ENCODE results near the gene ACTR1B. TPM values are rescaled to one million over a fixed set of nuclear protein-coding genes. Genes with fewer than 3 reads are reported as not detected.
A peak's percentile ranks its signal among the peaks of the same experiment; 100 is the strongest.
"Not testable (repeated sequence)": the region's sequence is repeated elsewhere in the genome, so short reads cannot be mapped to it uniquely, and the experiment has no call there.

ACTR1B gene
- total RNA-seq, 2 experiments from 2014 or later: 103 to 104 TPM

DNA sequence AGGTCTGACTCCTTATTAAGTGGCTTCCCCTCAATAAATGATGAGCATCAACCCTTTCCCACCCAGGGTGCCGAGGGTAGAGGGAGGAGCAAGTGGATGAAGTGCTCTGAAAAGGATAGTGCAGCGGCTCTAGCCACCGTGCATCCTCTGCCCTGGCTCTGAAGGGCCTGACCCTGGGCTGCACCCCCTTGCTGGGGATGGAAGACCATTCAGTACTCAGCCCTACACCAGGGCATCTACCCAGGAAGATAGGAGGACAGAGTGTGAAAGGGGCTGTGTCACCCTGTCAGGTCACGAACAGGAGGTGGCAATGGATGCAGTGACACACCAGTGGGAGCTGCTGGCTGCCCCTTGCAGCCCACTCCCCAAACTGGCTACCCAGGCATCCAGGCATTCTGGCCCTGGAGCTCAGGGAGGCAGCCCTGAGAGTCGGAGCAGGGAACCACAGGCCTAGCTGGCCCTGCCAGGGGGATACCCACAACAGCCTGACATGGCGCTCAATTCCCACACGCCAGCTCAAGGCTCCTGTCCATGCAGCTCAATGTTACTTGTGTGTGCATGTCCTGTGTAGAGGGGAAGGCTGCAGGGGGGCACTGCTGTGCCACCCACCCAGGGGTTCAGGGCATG, 7.6 kb downstream of the ACTR1B start:
- intact Hi-C loops (cut with micrococcal nuclease): no loop called here
- no peak overlapping the region for H3K4me3 Mint-ChIP-seq
- H3K36me3 Mint-ChIP-seq (ENCODE audit: low read depth): peaks cover 36% of the 10 kb centered on the region
- no peaks in the 10 kb centered on the region for H3K27me3 Mint-ChIP-seq (ENCODE audit: low read depth)
- H3K4me1 Mint-ChIP-seq (ENCODE audit: low read depth): peaks cover 7% of the 10 kb centered on the region
- H3K9me3 Mint-ChIP-seq: no peaks in the 10 kb centered on the region
- H3K27ac Mint-ChIP-seq: no peak overlapping the region
- CTCF ChIA-PET: interaction anchor here (2.1 kb wide), 1 partner anchor 42 kb away, joined by 5 read pairs; no protein-coding TSS in a partner anchor
- no peak for DNase-seq

DNA sequence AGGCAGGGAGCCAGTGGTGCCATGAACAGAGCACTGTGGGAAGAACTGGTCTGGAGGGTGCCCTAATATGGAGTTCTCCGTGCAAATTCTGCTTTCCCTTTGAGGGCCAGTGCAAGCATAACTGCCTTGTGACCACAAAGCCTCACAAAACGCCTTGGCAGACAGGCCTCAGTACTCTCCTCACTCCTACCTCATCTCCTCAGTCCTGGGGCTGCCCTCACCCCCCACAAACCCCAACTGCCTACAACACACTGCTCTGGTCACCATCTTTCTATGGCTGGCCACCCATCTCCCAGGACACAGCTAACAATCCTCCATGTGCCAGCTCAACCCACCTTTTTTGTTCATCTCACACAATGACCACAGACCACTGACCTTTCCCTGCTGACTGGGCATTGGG, 9.1 kb downstream of the ACTR1B start:
- Mint-ChIP-seq H3K27me3 (ENCODE audit: low read depth) (no peaks in the 10 kb centered on the region), H3K4me1 (ENCODE audit: low read depth) (peaks cover under 1% of the 10 kb centered on the region), H3K36me3 (ENCODE audit: low read depth) (peaks cover 34% of the 10 kb centered on the region), H3K9me3 (no peaks in the 10 kb centered on the region), H3K27ac (peak overlapping the region; percentile 4), H3K4me3 (no peak overlapping the region)
- no peak for DNase-seq
- CTCF ChIA-PET: no interaction called here
- intact Hi-C loops (cut with micrococcal nuclease): no loop called here

DNA sequence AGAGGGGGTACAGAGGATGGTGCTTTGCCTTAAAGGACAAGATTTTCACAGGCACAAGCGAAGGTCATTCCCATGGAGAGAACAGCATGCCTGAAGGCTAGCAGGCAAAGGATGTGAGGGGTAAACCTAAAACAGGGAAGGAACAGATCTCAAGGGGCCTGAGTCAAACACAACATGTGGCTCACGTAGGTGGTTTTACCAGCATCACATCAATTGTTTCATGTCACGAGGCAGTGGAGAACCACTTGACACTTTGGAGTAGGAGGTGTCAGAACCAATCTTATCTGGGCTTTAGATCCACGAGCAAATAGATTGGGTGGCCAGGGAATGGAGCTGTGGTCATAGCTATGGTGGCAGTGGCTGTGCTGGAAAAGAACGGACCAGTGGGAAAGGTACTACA, 9.5 kb downstream of the ACTR1B start:
- Mint-ChIP-seq H3K27ac (peak overlapping the region; percentile 4), H3K27me3 (ENCODE audit: low read depth) (no peaks in the 10 kb centered on the region), H3K9me3 (no peaks in the 10 kb centered on the region), H3K4me3 (no peak overlapping the region), H3K4me1 (ENCODE audit: low read depth) (no peaks in the 10 kb centered on the region), H3K36me3 (ENCODE audit: low read depth) (peaks cover 37% of the 10 kb centered on the region)
- no peak for DNase-seq
- CTCF ChIA-PET: interaction anchor here (1.1 kb wide), 1 partner anchor 44 kb away, joined by 3 read pairs; no protein-coding TSS in a partner anchor
- intact Hi-C loops (cut with micrococcal nuclease): no loop called here

DNA sequence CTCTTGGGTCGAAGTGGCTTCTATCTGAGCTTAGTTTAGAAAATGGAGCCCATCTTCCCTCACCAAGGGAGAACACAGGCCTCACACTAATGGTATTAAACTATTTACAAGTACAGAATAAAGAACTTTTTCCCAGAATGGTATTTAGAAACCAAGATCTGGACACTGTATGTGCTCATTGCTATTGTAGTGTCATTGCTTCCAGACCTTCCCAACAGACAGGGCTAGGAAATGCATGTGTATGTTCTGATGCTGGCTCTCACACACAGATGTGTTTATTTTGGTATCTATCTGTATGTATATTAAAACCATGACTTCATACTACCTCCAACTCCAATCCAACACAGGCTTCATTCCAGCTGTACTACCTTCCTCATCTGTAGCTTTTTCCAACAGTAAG, 10.0 kb downstream of the ACTR1B start:
- H3K27me3 Mint-ChIP-seq (ENCODE audit: low read depth): no peaks in the 10 kb centered on the region
- H3K4me1 Mint-ChIP-seq (ENCODE audit: low read depth): no peaks in the 10 kb centered on the region
- peaks cover 39% of the 10 kb centered on the region for H3K36me3 Mint-ChIP-seq (ENCODE audit: low read depth)
- no peak overlapping the region for H3K27ac Mint-ChIP-seq
- no peaks in the 10 kb centered on the region for H3K9me3 Mint-ChIP-seq
- H3K4me3 Mint-ChIP-seq: no peak overlapping the region
- no peak for DNase-seq
- intact Hi-C loops (cut with micrococcal nuclease): no loop called here
- CTCF ChIA-PET: interaction anchor here (0.6 to 1.1 kb wide), 2 partner anchors 40 to 44 kb away, joined by 3 read pairs; no protein-coding TSS in a partner anchor

DNA sequence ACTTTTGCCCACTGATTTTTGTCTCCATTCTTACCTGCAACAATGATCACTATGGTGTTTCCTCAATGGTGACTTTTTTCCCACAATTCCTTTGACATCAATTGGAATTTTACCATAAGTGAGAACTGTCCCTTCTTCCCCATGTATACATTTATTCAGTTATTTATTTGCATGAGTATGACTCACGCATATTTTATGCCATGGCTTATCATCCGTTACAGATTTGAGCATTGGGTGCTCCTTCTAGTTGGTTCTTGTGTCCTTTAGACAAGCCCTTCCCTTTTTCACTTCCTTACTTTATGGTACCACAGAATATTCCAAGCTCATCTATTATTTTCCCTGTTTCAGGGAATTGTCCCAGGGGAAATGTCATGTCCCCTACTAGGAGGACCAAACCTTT, 10.4 kb downstream of the ACTR1B start:
- intact Hi-C loops (cut with micrococcal nuclease): no loop called here
- Mint-ChIP-seq H3K4me1 (ENCODE audit: low read depth) (peaks cover under 1% of the 10 kb centered on the region), H3K27ac (no peak overlapping the region), H3K36me3 (ENCODE audit: low read depth) (peaks cover 42% of the 10 kb centered on the region), H3K27me3 (ENCODE audit: low read depth) (no peaks in the 10 kb centered on the region), H3K4me3 (no peak overlapping the region), H3K9me3 (no peaks in the 10 kb centered on the region)
- CTCF ChIA-PET: interaction anchor here (0.6 to 1.1 kb wide), 2 partner anchors 41 to 44 kb away, joined by 3 read pairs; no protein-coding TSS in a partner anchor
- DNase-seq: no peak

- H3K4me3 Mint-ChIP-seq: no peak overlapping the region
- no peaks in the 10 kb centered on the region for H3K27me3 Mint-ChIP-seq (ENCODE audit: low read depth)
- intact Hi-C loops (cut with micrococcal nuclease): no loop called here
- H3K27ac Mint-ChIP-seq: no peak overlapping the region
- H3K36me3 Mint-ChIP-seq (ENCODE audit: low read depth): peaks cover 44% of the 10 kb centered on the region
- H3K4me1 Mint-ChIP-seq (ENCODE audit: low read depth): peaks cover 15% of the 10 kb centered on the region
- H3K9me3 Mint-ChIP-seq: no peaks in the 10 kb centered on the region
- CTCF ChIA-PET: interaction anchor here (1.2 to 2.3 kb wide), 5 partner anchors 9 to 60 kb away, joined by 3 to 8 read pairs (median 6); no protein-coding TSS in a partner anchor
- DNase-seq: no peak
Observed at GRCh38 chr2:97651114-97651513, 12.7 kb downstream of the ACTR1B start.

- Mint-ChIP-seq H3K4me1 (ENCODE audit: low read depth) (peaks cover 21% of the 10 kb centered on the region), H3K4me3 (peak overlapping the region; percentile 94), H3K9me3 (no peaks in the 10 kb centered on the region)
Observed at GRCh38 chr2:97646977-97647376, 16.9 kb downstream of the ACTR1B start.

DNA sequence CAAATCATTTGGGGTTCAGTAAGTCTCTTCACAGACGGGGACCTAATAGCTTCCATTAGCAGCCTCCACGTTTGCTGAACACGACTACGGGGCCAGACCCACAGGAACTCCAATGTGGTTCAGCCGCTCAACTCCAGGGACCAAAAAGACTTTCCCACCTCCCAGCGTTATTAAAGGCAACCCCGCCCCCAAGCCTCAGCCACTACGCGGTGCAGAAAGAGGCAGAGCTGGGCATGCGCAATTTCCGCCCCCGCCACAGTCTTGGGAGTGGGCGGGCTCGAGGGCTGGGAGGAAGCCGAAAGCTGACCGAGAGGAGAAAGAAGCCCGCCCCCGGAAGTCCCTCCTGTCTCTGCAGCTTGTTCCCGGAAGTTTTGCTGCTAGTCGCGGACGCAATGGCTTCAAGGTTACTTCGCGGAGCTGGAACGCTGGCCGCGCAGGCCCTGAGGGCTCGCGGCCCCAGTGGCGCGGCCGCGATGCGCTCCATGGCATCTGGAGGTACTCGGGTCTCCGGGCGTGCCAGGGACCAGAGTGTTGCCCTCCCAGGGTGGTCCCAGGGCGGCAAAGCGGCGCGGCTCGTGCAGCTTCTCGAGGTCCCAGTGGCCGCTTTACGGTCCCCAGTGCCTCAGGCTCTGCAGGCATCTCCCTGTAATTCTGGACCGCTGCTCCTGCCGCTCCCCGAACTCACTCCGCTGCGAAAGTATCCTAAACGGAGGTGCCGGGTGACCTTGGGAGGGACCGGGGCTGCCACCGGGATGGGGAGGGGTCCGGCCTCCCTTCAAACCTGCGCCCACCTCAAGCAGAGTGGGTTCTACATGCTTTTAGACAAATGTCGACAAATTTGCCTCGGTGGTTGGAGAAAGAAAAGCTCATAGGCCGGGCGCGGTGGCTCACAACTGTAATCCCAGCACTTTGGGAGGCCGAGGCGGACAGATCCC, 17.9 kb downstream of the ACTR1B start, which contains the start of gene COX5B:
Gene COX5B, plus strand, starts transcription at position 368 of the 935 bp plus-strand sequence. Its CDS starts 25 bp downstream, at position 393.
- H3K27me3 Mint-ChIP-seq (ENCODE audit: low read depth): no peaks in the 10 kb centered on the region
- H3K27ac Mint-ChIP-seq: peak within 1 kb of the TSS; percentile 96
- peak; percentile 99 for DNase-seq
- peak within 1 kb of the TSS; percentile 94 for H3K4me3 Mint-ChIP-seq
- H3K9me3 Mint-ChIP-seq: no peaks in the 10 kb centered on the region
- peaks cover 26% of the 10 kb centered on the region for H3K36me3 Mint-ChIP-seq (ENCODE audit: low read depth)
- CTCF ChIA-PET: interaction anchor here (0.8 to 3.2 kb wide), 8 partner anchors 16 to 68 kb away, joined by 3 to 23 read pairs (median 8); partner anchors contain the start of genes ACTR1B and ZAP70
- intact Hi-C loops (cut with micrococcal nuclease): loop anchor here (1.0 to 5.0 kb wide), 4 partner anchors 18 to 67 kb away; partner anchors contain the start of genes ACTR1B and ZAP70
- peaks cover 21% of the 10 kb centered on the region for H3K4me1 Mint-ChIP-seq (ENCODE audit: low read depth)

More at GRCh38 chr2:97646977-97647376, 16.9 kb downstream of the ACTR1B start:
- intact Hi-C loops (cut with micrococcal nuclease): loop anchor here (5.0 kb wide), 1 partner anchor 50 kb away; no protein-coding TSS in a partner anchor
- Mint-ChIP-seq H3K36me3 (ENCODE audit: low read depth) (peaks cover 26% of the 10 kb centered on the region), H3K27ac (peak overlapping the region; percentile 76), H3K27me3 (ENCODE audit: low read depth) (no peaks in the 10 kb centered on the region)
- CTCF ChIA-PET: interaction anchor here (0.6 to 3.2 kb wide), 6 partner anchors 13 to 67 kb away, joined by 3 to 23 read pairs (median 6); partner anchors contain the start of genes ACTR1B and ZAP70
- no peak for DNase-seq

GRCh38 chr2:97645112-97645694, 18.6 kb downstream of the ACTR1B start:
- Mint-ChIP-seq H3K4me1 (ENCODE audit: low read depth) (peaks cover 21% of the 10 kb centered on the region), H3K36me3 (ENCODE audit: low read depth) (peaks cover 25% of the 10 kb centered on the region), H3K4me3 (peak overlapping the region; percentile 94), H3K27me3 (ENCODE audit: low read depth) (no peaks in the 10 kb centered on the region), H3K9me3 (no peaks in the 10 kb centered on the region), H3K27ac (peak overlapping the region; percentile 96)
- no peak for DNase-seq
- intact Hi-C loops (cut with micrococcal nuclease): loop anchor here (1.0 to 5.0 kb wide), 4 partner anchors 19 to 68 kb away; partner anchors contain the start of genes ACTR1B and ZAP70
- CTCF ChIA-PET: interaction anchor here (0.8 to 3.2 kb wide), 5 partner anchors 17 to 55 kb away, joined by 3 to 23 read pairs (median 10); partner anchors contain the start of gene ACTR1B

GRCh38 chr2:97644023-97644717, 19.7 kb downstream of the ACTR1B start:
- Mint-ChIP-seq H3K27me3 (ENCODE audit: low read depth) (no peaks in the 10 kb centered on the region), H3K27ac (no peak overlapping the region), H3K4me3 (no peak overlapping the region), H3K9me3 (no peaks in the 10 kb centered on the region), H3K36me3 (ENCODE audit: low read depth) (peaks cover 19% of the 10 kb centered on the region), H3K4me1 (ENCODE audit: low read depth) (peaks cover 21% of the 10 kb centered on the region)
- CTCF ChIA-PET: no interaction called here
- DNase-seq: no peak
- intact Hi-C loops (cut with micrococcal nuclease): loop anchor here (2.0 kb wide), 2 partner anchors 53 to 69 kb away; partner anchors contain the start of gene ZAP70

- H3K4me1 Mint-ChIP-seq (ENCODE audit: low read depth); H3K9me3 Mint-ChIP-seq; H3K27ac Mint-ChIP-seq; intact Hi-C loops (cut with micrococcal nuclease); H3K4me3 Mint-ChIP-seq; DNase-seq; H3K27me3 Mint-ChIP-seq (ENCODE audit: low read depth); H3K36me3 Mint-ChIP-seq (ENCODE audit: low read depth): not testable (repeated sequence)
- CTCF ChIA-PET: interaction anchor here (0.6 kb wide), 1 partner anchor 1513 kb away, joined by 3 read pairs; no protein-coding TSS in a partner anchor
Observed at GRCh38 chr2:97626049-97626430, 37.8 kb downstream of the ACTR1B start.
